Activated gamma-delta T cell treated with Interleukin-2 at 50 U/mL for 16 hours (primary cell): Measurements from ENCODE around the gene MRPL10.

ENCODE experiments used
- DNase-seq: peaks from one replicate; pipeline ENCODE4 v3.0.0-alpha.2; 2020

Gene MRPL10

GRCh38 chr17:47857551-47858455 lies 26.5 kb upstream of the MRPL10 start:
- no peak for DNase-seq

DNA sequence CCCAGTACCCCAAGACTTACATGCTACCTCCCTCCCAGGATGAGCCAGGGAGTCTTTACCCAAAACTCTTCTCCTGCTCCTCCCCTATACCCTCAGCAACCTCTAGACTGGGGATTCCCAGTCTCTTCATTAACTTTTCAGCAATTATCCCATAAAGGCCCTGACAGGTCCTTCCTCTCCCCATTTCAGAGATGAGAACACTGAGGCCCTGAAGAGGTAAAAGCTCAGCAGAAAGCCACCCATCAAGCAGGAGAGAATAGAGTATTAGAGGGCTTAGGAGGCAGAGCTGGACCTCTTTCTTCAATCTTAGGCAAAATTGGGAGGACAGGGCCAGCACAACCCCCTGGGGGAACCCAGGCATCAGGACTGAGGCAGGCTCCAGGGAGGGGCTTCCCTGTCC lies 25.5 kb upstream of the MRPL10 start:
- DNase-seq: no peak

GRCh38 chr17:47855737-47856136 lies 24.4 kb upstream of the MRPL10 start:
- DNase-seq: no peak

DNA sequence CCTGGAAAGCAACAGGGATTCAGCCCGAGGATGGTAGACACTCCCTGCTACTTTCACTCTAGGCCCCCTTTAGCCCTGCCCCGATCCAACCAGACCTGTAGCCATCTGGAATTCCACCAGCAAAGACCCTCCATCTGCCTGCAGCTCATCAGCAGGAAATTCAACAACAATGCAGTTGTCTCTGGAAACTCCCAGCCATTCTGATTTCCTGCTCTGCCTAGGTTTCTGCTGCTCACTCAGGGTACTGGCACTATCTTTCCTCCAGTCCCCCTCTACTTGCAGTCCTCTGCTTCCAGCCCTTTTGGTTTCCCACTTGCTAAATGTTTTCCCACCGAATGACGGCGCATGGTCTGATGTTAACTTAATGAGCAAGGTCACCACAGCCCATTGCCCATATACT lies 22.3 kb upstream of the MRPL10 start:
- no peak for DNase-seq

- no peak for DNase-seq
Measured at GRCh38 chr17:47852113-47852949, 21.0 kb upstream of the MRPL10 start.

DNA sequence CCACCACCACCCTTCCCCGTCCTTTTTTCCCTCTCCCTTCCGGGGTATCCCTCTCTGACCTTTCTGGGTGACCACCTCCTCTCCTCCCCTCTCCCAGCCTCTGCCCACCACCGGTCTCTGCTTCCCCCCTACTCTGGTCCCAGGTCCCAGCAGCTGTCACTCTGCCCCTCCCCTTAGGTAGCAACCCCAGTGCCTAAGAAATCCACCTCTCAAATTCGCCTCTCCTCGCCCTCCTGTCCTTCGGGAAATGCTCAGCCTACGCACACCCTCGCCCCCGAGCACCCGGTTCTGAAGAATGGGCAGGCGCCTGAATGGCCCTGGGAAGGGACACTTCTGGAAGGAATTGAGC lies 20.4 kb upstream of the MRPL10 start:
- no peak for DNase-seq

GRCh38 chr17:47850692-47851573 lies 19.6 kb upstream of the MRPL10 start, which contains the start of gene SP6:
Gene SP6 (minus strand): TSS chr17:47851163. CDS start chr17:47848429, 2,734 bp downstream.
- DNase-seq: peak; percentile 69

GRCh38 chr17:47850373-47850691 lies 19.0 kb upstream of the MRPL10 start:
- DNase-seq: no peak

- no peak for DNase-seq
Measured at GRCh38 chr17:47848198-47848513, 16.8 kb upstream of the MRPL10 start.

GRCh38 chr17:47847341-47848197 lies 16.2 kb upstream of the MRPL10 start:
- DNase-seq: peak; percentile 29

DNA sequence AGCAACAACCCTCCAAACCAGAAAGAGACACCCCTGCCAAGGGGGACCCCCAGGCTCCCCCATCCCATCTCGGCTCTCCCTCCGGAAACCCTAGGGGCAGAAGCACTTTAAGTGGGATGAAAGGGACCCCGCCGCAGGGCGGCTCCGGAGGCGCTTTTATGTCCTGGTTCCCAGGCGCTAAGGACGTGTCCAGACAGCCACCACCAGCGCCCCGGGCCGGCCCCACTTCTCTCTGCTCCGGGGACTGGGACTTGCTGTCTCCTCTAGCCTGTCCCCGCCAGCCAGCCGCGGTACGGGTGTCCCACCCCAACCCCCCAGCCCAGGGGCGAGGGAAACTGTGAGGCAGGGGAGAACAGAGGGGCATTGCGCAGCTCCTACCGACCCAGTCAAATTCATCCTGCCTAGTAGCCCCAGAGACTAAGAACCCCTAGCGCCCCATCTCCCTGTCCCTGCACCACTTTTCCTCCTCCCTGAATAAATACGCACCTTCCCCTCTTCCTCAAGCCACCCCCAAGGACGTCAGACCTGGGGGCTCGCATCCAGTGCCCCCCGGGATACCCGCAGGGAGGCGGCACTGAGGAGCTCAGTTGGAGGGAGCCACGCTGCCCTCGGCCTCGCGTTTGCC lies 15.5 kb upstream of the MRPL10 start:
- no peak for DNase-seq

DNA sequence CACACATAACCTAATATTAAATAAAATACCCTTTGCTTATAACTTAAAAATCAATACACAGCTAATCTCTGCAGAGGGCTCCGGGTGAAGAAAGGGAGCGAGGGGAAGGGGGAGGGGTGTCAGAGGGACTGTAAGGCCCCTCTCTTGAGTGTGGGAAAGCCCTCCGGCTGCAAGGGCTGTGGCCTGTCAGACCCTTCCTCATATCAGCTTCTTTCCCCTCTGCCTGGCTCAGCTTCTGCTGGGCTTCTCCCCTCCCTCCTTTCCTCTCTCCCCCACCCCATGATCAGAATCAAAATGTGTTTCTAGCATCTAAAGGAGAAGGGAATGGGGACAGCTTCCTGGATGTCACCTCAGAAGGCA lies 14.4 kb upstream of the MRPL10 start:
- no peak for DNase-seq

- DNase-seq: no peak
Measured at GRCh38 chr17:47844814-47845715, 13.7 kb upstream of the MRPL10 start.

DNA sequence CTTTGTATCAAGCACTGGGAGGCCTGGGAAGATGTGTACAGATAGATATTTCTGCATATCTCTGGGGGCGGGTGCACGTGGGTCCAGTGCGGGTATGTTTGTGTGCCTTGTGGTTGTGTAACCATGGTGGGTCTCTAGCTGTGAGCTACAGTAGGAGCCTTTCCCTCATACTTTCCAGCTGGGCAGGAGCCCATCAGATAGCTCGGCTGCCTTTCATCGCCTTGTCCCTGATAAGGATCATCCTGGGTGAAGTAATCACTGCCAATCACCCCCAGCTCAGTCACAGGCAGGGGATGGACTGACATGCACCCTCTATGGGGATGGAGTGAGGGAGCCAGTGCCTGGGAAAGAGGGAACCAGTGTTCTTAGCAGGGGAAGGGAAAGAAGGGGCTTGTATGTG lies 12.9 kb upstream of the MRPL10 start:
- no peak for DNase-seq

DNA sequence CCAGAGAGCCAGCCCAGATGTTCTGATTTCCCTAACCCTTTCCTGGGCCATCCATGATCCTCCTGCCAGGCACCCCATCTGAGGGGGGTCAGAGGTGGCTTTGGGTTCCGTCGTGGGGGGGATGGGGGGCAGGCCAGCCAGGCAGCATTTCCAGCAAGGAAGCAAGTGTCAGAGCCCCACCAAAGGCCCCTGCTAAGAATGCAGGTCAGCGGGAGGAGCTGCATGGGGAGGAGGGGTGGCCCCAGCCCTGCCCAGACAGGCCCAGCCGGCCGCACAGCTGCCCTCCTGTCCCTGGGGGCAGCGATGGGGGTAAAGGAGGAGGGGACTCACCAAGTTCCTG lies 12.0 kb upstream of the MRPL10 start:
- no peak for DNase-seq

GRCh38 chr17:47841488-47842291 lies 10.3 kb upstream of the MRPL10 start:
- DNase-seq: no peak

DNA sequence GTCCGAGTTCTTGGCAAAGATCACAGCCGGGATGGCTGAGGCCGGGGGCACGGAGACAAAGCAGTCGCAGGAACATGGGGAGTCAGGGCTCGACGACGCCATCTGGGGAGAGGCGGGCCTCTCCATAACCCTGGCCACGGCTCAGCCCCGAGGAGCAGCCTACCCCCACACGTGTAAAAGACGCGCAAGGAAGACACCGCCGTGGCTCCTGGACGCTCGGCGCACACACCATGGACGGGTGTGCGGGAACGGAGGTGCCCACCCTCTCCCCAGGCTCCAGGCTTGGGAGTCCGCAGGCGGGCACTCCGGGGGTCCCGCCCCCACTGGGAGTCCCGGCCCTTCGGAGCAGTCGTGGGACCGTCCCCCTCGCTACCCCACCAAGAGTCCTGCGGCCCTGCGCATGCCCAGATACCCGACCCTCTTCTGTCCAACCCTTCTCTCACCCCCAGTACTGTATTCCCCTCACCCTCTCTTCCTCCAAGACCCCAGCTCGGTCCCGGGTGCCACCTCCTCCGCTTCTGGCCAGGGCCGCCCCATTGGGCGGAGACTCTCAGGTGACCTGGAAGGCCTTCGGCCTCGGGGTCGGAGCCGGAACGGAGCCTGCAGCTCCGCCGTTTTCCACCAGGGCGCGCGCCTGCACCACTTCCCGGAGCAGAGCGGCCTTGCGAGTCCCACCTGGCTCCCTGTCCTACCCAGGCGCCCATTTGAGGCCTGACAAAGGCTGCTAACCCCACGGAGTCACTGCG lies 9.6 kb upstream of the MRPL10 start, which contains the start of gene SCRN2:
Gene SCRN2, minus strand, starts transcription at position 532 of the 746 bp plus-strand sequence. Its CDS starts 430 bp downstream, at position 102.
- DNase-seq: peak; percentile 85

DNA sequence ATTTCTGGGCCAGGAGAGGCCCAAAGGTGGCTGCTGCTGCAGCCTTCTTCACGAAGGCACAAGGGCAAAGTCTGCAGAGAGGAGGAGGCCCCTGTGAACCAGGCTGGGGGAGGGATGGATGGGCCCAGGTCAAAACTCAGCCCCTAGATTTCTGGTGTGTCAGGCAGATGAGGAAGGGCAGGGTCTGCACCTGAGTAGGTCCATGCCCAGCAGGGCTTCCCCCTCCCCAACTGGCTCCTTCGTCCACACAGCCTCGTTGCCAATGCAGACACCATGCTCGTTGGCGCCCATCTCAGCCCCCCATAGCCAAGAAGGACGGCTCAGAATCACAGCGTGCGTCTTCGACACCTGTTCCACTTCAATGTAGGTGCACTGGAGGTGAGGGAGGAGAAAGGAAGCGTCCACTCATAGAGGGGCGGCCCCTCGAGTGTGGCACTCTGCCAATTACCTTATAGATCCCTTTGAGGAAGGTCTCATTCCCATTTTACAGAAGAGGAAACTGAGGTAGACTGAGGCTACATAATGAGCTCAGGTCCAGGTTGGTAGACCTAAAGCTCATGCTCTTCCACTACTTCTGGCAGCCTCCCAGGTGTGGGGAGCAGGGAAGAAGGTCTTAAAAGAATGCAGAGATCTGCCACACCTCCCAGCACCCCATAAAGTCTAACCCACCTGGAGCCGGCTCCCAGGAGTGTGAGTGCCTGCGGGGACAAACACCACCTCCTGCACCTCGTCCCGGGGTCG lies 8.8 kb upstream of the MRPL10 start:
- DNase-seq: no peak
